Measurements from ENCODE around the gene NMNAT3.

Gene NMNAT3

GRCh38 chr3:139537795-139538621 lies 139.8 kb downstream of the NMNAT3 start:
- no peak for TF ChIP-seq CTCF (IDR thresholded peaks at IDR 0.05)

- no peak for TF ChIP-seq CTCF (IDR thresholded peaks at IDR 0.05)
These were observed 140.4 kb downstream of the NMNAT3 start for GRCh38 chr3:139537361-139537760.

GRCh38 chr3:139534992-139535879 lies 142.5 kb downstream of the NMNAT3 start:
- no peak for TF ChIP-seq CTCF (IDR thresholded peaks at IDR 0.05)

- TF ChIP-seq CTCF (IDR thresholded peaks at IDR 0.05), result no peak
These were observed 143.3 kb downstream of the NMNAT3 start for GRCh38 chr3:139534455-139534812.

GRCh38 chr3:139533781-139534454 lies 143.9 kb downstream of the NMNAT3 start:
- TF ChIP-seq CTCF (IDR thresholded peaks at IDR 0.05), result no peak

GRCh38 chr3:139532976-139533375 lies 144.8 kb downstream of the NMNAT3 start:
- TF ChIP-seq CTCF (IDR thresholded peaks at IDR 0.05), result no peak

- no peak for TF ChIP-seq CTCF (IDR thresholded peaks at IDR 0.05)
These were observed 147.1 kb downstream of the NMNAT3 start for GRCh38 chr3:139530717-139531116.
